ENCODE data around the gene PTRH1.

- TF ChIP-seq CTCF (conservative IDR thresholded peaks at IDR 0.05) (peak; percentile 33; the same call in 1 of the 2 replicates), EZH2 (IDR thresholded peaks at IDR 0.05; ENCODE audit: low read depth) (no peak)
Observed at GRCh38 chr9:127721391-127721821, 5.9 kb upstream of the PTRH1 start.
